Measurements from ENCODE around the gene DYNC1H1. TPM values are rescaled to one million over a fixed set of nuclear protein-coding genes. Genes with fewer than 3 reads are reported as not detected.

Gene DYNC1H1
- total and polyA plus RNA-seq, 2 of the 13 experiments (the other 11 are each of a cell fraction or from before 2014, with no cell fraction given), result 74.4 to 239 TPM

GRCh38 chr14:102086972-102087761 lies 122.8 kb downstream of the DYNC1H1 start, which contains the start of gene HSP90AA1 (continued):
- TF ChIP-seq, protein P1, sequence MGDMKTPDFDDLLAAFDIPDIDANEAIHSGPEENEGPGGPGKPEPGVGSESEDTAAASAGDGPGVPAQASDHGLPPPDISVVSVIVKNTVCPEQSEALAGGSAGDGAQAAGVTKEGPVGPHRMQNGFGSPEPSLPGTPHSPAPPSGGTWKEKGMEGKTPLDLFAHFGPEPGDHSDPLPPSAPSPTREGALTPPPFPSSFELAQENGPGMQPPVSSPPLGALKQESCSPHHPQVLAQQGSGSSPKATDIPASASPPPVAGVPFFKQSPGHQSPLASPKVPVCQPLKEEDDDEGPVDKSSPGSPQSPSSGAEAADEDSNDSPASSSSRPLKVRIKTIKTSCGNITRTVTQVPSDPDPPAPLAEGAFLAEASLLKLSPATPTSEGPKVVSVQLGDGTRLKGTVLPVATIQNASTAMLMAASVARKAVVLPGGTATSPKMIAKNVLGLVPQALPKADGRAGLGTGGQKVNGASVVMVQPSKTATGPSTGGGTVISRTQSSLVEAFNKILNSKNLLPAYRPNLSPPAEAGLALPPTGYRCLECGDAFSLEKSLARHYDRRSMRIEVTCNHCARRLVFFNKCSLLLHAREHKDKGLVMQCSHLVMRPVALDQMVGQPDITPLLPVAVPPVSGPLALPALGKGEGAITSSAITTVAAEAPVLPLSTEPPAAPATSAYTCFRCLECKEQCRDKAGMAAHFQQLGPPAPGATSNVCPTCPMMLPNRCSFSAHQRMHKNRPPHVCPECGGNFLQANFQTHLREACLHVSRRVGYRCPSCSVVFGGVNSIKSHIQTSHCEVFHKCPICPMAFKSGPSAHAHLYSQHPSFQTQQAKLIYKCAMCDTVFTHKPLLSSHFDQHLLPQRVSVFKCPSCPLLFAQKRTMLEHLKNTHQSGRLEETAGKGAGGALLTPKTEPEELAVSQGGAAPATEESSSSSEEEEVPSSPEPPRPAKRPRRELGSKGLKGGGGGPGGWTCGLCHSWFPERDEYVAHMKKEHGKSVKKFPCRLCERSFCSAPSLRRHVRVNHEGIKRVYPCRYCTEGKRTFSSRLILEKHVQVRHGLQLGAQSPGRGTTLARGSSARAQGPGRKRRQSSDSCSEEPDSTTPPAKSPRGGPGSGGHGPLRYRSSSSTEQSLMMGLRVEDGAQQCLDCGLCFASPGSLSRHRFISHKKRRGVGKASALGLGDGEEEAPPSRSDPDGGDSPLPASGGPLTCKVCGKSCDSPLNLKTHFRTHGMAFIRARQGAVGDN (CRISPR knock-in tag; IDR thresholded peaks at IDR 0.05), result peak; percentile 98
- TF ChIP-seq ATM (IDR thresholded peaks at IDR 0.05; ENCODE audit: borderline replicate concordance) (no peak), ZNF879 (CRISPR knock-in tag; IDR thresholded peaks at IDR 0.05) (no peak), NBN (conservative IDR thresholded peaks at IDR 0.05) (no peak), REXO4 (CRISPR knock-in tag; IDR thresholded peaks at IDR 0.05; ENCODE audit: borderline replicate concordance) (no peak), ZNF136 (CRISPR knock-in tag; IDR thresholded peaks at IDR 0.05; ENCODE audit: low read depth) (no peak), TRIM24 (CRISPR knock-in tag; IDR thresholded peaks at IDR 0.05) (no peak), ZNF160 (CRISPR knock-in tag; IDR thresholded peaks at IDR 0.05) (peak; percentile 45; the same call in 1 of the 2 replicates), MAFF (IDR thresholded peaks at IDR 0.05; ENCODE audit: low read depth, low read length) (no peak), AGO1 (IDR thresholded peaks at IDR 0.05; ENCODE audit: low read depth, low read length, poor library complexity, severe bottlenecking) (no peak), NR3C1 (CRISPR knock-in tag; IDR thresholded peaks at IDR 0.05) (no peak), ZNF841 (CRISPR knock-in tag; IDR thresholded peaks at IDR 0.05; ENCODE audit: borderline replicate concordance) (no peak), SMC3 (IDR thresholded peaks at IDR 0.05; ENCODE audit: low read length) (no peak; the same call in 1 of the 2 replicates), SMAD1 (CRISPR knock-in tag; IDR thresholded peaks at IDR 0.05; ENCODE audit: borderline replicate concordance, low read depth) (peak; percentile 78; the same call in 1 of the 2 replicates), RBM22 (optimal IDR thresholded peaks at IDR 0.05; ENCODE audit: low read length) (peak; percentile 50), EEA1 (CRISPR knock-in tag; IDR thresholded peaks at IDR 0.05; ENCODE audit: borderline replicate concordance) (no peak), RBFOX2 (IDR thresholded peaks at IDR 0.05; ENCODE audit: low read depth, low read length) (peak; percentile 97), POLR2G (IDR thresholded peaks at IDR 0.05; ENCODE audit: low read depth, low read length) (peak; percentile 97), U2AF1 (optimal IDR thresholded peaks at IDR 0.05; ENCODE audit: low read depth, low read length) (no peak), YEATS4 (CRISPR knock-in tag; IDR thresholded peaks at IDR 0.05; ENCODE audit: borderline replicate concordance) (peak; percentile 88)
- TF ChIP-seq, protein P2, sequence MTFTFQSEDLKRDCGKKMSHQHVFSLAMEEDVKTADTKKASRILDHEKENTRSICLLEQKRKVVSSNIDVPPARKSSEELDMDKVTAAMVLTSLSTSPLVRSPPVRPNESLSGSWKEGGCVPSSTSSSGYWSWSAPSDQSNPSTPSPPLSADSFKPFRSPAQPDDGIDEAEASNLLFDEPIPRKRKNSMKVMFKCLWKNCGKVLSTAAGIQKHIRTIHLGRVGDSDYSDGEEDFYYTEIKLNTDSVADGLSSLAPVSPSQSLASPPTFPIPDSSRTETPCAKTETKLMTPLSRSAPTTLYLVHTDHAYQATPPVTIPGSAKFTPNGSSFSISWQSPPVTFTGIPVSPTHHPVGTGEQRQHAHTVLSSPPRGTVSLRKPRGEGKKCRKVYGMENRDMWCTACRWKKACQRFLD (CRISPR knock-in tag; IDR thresholded peaks at IDR 0.05; ENCODE audit: borderline replicate concordance), result peak; percentile 69; the same call in 1 of the 2 replicates
- TF ChIP-seq, protein P3, sequence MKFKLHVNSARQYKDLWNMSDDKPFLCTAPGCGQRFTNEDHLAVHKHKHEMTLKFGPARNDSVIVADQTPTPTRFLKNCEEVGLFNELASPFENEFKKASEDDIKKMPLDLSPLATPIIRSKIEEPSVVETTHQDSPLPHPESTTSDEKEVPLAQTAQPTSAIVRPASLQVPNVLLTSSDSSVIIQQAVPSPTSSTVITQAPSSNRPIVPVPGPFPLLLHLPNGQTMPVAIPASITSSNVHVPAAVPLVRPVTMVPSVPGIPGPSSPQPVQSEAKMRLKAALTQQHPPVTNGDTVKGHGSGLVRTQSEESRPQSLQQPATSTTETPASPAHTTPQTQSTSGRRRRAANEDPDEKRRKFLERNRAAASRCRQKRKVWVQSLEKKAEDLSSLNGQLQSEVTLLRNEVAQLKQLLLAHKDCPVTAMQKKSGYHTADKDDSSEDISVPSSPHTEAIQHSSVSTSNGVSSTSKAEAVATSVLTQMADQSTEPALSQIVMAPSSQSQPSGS (CRISPR knock-in tag; IDR thresholded peaks at IDR 0.05), result no peak; the same call in 1 of the 2 replicates
- TF ChIP-seq, protein P4, sequence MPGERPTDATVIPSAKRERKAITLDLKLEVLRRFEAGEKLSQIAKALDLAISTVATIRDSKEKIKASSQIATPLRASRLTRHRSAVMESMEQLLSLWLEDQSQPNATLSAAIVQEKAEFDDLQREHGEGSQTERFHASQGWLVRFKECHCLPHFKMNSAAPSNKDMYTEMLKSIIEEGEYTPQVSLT (CRISPR knock-in tag; IDR thresholded peaks at IDR 0.05; ENCODE audit: borderline replicate concordance, low read depth), result no peak
